ENCODE data around the gene F2R. TPM values are rescaled to one million over a fixed set of nuclear protein-coding genes. Genes with fewer than 3 reads are reported as not detected.
A peak's percentile ranks its signal among the peaks of the same experiment; 100 is the strongest.

F2R gene
- total RNA-seq, 1 donor from 2014 or later, result 108 TPM

DNA sequence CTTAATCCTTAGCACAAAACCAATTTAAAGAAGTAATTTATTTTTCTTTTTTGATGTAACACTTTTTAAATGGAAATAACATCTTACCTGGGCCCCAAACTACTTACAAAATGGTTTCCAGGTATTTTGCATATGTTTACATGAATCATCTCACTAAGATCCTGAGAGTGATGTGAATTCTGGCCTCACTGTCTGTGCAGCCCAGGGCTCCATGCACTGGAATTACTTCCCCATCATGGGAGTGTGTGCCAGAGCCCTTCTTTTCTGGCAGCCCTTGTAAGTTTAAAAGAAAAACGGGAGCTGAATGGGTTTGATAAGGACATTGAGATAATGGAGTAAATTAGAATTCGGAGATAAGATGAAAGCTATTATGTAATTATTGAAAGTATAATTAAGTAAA lies 12.2 kb upstream of the F2R start:
- H3K27me3 Mint-ChIP-seq (ENCODE audit: unreplicated experiment), result no peaks in the 10 kb centered on the region
- no peaks in the 10 kb centered on the region for H3K9me3 Mint-ChIP-seq (ENCODE audit: unreplicated experiment)
- H3K4me1 Mint-ChIP-seq (ENCODE audit: unreplicated experiment), result peaks cover 30% of the 10 kb centered on the region

DNA sequence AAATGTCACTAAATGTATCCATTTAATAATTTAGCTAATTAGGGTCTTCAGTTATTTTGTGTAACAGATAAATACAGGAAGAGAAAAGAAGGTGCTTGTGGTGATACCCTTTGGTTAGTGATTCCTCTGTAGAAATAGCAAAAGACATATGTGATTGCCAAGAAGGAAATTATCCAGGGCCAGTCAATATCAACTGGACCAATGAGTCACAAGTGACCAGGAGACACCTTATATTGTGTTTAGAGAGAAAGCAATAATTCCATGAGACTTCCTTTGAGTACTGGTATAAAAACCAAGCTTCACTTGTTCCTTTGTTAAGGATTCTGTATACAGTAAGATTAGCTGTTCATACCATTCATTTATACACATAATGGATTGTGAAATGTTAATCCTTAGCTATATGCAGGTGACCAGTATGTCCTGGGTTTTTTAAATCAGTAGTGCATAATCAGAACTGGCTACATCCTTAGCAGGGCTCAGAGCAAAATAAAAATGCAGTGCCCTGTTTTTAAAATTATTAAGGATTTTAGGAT lies 11.7 kb upstream of the F2R start:
- DNase-seq (ENCODE audit: extremely low spot score, unreplicated experiment), result no peak
- H3K36me3 Mint-ChIP-seq (ENCODE audit: unreplicated experiment), result peaks cover 2% of the 10 kb centered on the region
- no peaks in the 10 kb centered on the region for H3K9me3 Mint-ChIP-seq (ENCODE audit: unreplicated experiment)

More for the DNA sequence above, 12.2 kb upstream of the F2R start:
- TF ChIP-seq, protein P1, sequence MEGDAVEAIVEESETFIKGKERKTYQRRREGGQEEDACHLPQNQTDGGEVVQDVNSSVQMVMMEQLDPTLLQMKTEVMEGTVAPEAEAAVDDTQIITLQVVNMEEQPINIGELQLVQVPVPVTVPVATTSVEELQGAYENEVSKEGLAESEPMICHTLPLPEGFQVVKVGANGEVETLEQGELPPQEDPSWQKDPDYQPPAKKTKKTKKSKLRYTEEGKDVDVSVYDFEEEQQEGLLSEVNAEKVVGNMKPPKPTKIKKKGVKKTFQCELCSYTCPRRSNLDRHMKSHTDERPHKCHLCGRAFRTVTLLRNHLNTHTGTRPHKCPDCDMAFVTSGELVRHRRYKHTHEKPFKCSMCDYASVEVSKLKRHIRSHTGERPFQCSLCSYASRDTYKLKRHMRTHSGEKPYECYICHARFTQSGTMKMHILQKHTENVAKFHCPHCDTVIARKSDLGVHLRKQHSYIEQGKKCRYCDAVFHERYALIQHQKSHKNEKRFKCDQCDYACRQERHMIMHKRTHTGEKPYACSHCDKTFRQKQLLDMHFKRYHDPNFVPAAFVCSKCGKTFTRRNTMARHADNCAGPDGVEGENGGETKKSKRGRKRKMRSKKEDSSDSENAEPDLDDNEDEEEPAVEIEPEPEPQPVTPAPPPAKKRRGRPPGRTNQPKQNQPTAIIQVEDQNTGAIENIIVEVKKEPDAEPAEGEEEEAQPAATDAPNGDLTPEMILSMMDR (IDR thresholded peaks at IDR 0.05), result no peak
- DNase-seq (ENCODE audit: extremely low spot score, unreplicated experiment), result no peak
- no peak overlapping the region for H3K27ac Mint-ChIP-seq (ENCODE audit: unreplicated experiment)
- peaks cover 2% of the 10 kb centered on the region for H3K36me3 Mint-ChIP-seq (ENCODE audit: unreplicated experiment)
- H3K4me3 Mint-ChIP-seq (ENCODE audit: unreplicated experiment), result no peak overlapping the region

DNA sequence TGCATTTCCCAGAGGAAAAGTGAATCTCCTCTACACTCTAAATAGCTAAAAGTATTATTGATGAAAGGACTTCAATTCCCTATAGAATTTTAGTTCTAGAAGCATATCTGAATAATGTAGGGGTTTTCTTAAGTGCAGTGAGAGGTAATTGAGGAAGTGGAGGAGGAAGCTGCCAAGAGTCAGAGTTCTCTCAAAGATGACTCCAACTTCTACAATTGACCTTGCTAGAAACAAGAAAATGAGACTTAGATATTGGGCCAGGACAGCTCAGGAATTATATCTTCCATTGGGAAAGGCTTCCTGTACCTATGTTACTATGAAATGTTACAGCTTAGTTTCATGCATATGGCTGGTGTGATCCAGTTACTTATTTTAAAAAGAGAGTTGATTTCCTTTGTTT lies 10.4 kb upstream of the F2R start:
- H3K27me3 Mint-ChIP-seq (ENCODE audit: unreplicated experiment), result no peaks in the 10 kb centered on the region
- TF ChIP-seq, protein P1 (IDR thresholded peaks at IDR 0.05), result no peak
- no peak for DNase-seq (ENCODE audit: extremely low spot score, unreplicated experiment)
- no peak overlapping the region for H3K4me3 Mint-ChIP-seq (ENCODE audit: unreplicated experiment)
- no peak overlapping the region for H3K27ac Mint-ChIP-seq (ENCODE audit: unreplicated experiment)
- peaks cover 2% of the 10 kb centered on the region for H3K36me3 Mint-ChIP-seq (ENCODE audit: unreplicated experiment)
- H3K4me1 Mint-ChIP-seq (ENCODE audit: unreplicated experiment), result peaks cover 45% of the 10 kb centered on the region
- H3K9me3 Mint-ChIP-seq (ENCODE audit: unreplicated experiment), result no peaks in the 10 kb centered on the region

More for the DNA sequence above, 11.7 kb upstream of the F2R start:
- TF ChIP-seq, protein P1 (IDR thresholded peaks at IDR 0.05), result no peak
- H3K27ac Mint-ChIP-seq (ENCODE audit: unreplicated experiment), result no peak overlapping the region
- H3K4me3 Mint-ChIP-seq (ENCODE audit: unreplicated experiment), result no peak overlapping the region
- H3K27me3 Mint-ChIP-seq (ENCODE audit: unreplicated experiment), result no peaks in the 10 kb centered on the region
- H3K4me1 Mint-ChIP-seq (ENCODE audit: unreplicated experiment), result peaks cover 34% of the 10 kb centered on the region

DNA sequence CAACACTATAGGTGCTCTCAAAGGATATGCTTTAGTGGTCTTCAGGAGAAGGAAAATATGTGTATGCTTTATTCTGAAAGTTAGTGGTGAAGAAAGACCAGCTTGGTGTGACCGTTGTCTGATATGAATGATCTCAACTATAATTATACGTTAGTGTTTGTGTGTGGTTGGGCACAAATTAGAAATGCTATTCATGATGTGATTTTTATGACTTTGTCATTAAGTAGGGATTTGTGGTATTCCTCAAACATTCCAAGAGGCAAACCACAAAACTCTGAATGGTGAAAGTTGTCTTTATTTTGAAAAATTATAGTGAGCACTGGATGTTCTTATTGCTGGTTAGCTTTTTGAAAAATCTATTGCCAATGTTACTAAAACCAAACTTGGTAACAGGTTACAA lies 6.2 kb upstream of the F2R start:
- TF ChIP-seq, protein P1 (IDR thresholded peaks at IDR 0.05), result no peak
- peak overlapping the region; percentile 73 for H3K27ac Mint-ChIP-seq (ENCODE audit: unreplicated experiment)
- no peak for DNase-seq (ENCODE audit: extremely low spot score, unreplicated experiment)
- no peaks in the 10 kb centered on the region for H3K9me3 Mint-ChIP-seq (ENCODE audit: unreplicated experiment)
- H3K4me3 Mint-ChIP-seq (ENCODE audit: unreplicated experiment), result no peak overlapping the region
- H3K4me1 Mint-ChIP-seq (ENCODE audit: unreplicated experiment), result peaks cover 38% of the 10 kb centered on the region
- no peaks in the 10 kb centered on the region for H3K27me3 Mint-ChIP-seq (ENCODE audit: unreplicated experiment)
- H3K36me3 Mint-ChIP-seq (ENCODE audit: unreplicated experiment), result no peaks in the 10 kb centered on the region

DNA sequence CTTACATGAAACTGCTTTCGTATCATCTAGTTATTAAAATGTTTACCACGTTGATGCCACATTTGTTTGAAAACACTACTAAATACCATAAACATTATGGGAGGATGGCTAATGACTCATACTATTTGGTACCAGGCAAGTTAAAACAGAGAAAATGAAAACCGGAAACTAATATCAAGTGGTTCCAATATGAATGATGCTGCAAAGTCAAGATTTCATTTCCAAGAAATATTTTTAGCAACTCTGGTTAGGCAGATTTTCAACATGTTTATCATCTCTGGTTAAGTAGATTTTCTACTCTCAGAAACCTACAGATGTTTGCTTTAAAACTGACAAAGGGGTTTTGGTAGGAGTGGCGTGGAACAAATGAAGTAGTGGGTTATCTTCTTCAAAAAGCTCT lies 4.9 kb upstream of the F2R start:
- peak overlapping the region; percentile 47 for H3K27ac Mint-ChIP-seq (ENCODE audit: unreplicated experiment)
- no peak for DNase-seq (ENCODE audit: extremely low spot score, unreplicated experiment)
- H3K36me3 Mint-ChIP-seq (ENCODE audit: unreplicated experiment), result no peaks in the 10 kb centered on the region
- peaks cover 46% of the 10 kb centered on the region for H3K4me1 Mint-ChIP-seq (ENCODE audit: unreplicated experiment)
- H3K9me3 Mint-ChIP-seq (ENCODE audit: unreplicated experiment), result no peaks in the 10 kb centered on the region
- TF ChIP-seq, protein P1 (IDR thresholded peaks at IDR 0.05), result no peak
- H3K4me3 Mint-ChIP-seq (ENCODE audit: unreplicated experiment), result no peak overlapping the region
- H3K27me3 Mint-ChIP-seq (ENCODE audit: unreplicated experiment), result no peaks in the 10 kb centered on the region

Measured in osteocyte (in vitro differentiated cells).